AG04450 (cell line): ENCODE measurements around the gene CFAP91. TPM values are rescaled to one million over a fixed set of nuclear protein-coding genes. Genes with fewer than 3 reads are reported as not detected.

Experiments
- CTCF ChIA-PET: fragments of 300-600, 350-600 bp; formaldehyde crosslinking; extraction: SDS; loops from one replicate; lab custom pipeline; 2022; ENCODE audit warnings: antibody characterized with exemption, inconsistent platforms; lab: Charles Lee
- POLR2A ChIA-PET: fragments of 350-600 bp; formaldehyde crosslinking; extraction: SDS; loops from one replicate; lab custom pipeline; 2021; ENCODE audit warnings: antibody characterized with exemption, inconsistent platforms; lab: Yijun Ruan, JAX
- DNase-seq: peaks from one replicate; pipeline ENCODE4 v3.0.0-alpha.2; 2011; ENCODE audit warnings: low read depth, low spot score
- H3K27ac ChIP-seq: one replicate; pipeline ENCODE4 v1.5.1; 2012; ENCODE audit warnings: low read depth, low read length, control low read depth
- H3K27me3 ChIP-seq: one replicate; pipeline ENCODE4 v1.6.0; 2012; ENCODE audit warnings: low read length; ENCODE audit not compliant: control insufficient read depth, insufficient read depth
- H3K4me3 ChIP-seq: 2 replicates; pipeline ENCODE4 v1.5.1; 2011; ENCODE audit warnings: mild to moderate bottlenecking, low read depth, low read length, control low read depth
- H3K9me3 ChIP-seq: 2 replicates; pipeline ENCODE4 v1.5.1; 2012; ENCODE audit warnings: low read length; ENCODE audit not compliant: control insufficient read depth, insufficient read depth
- CTCF ChIP-seq: IDR thresholded peaks from 2 replicates; pipeline ENCODE4 v1.5.1; 2011; ENCODE audit warnings: low read depth, low read length, control low read depth, inconsistent platforms
- polyA plus RNA-seq: library from polyadenylated mRNA; depleted of rRNA; stranded (reverse); fragments of >200 nt; gene quantifications from 2 replicates; pipeline ENCODE4 v1.2.3, GENCODE V29; 2011; rRNA removed

CFAP91 gene
- polyA plus RNA-seq, 1 experiment = not detected

- ChIA-PET CTCF (no interaction called here), POLR2A (no interaction called here)
- no peak for TF ChIP-seq CTCF
- Histone ChIP-seq H3K9me3 (no peaks in the 10 kb centered on the region), H3K27ac (no peak overlapping the region), H3K4me3 (no peak overlapping the region), H3K27me3 (peaks cover 4% of the 10 kb centered on the region)
- no peak for DNase-seq
Measured at GRCh38 chr3:119747357-119747756, 44.5 kb downstream of the CFAP91 start.

GRCh38 chr3:119748991-119749390 lies 46.2 kb downstream of the CFAP91 start:
- Histone ChIP-seq H3K27me3 (peaks cover 4% of the 10 kb centered on the region), H3K4me3 (no peak overlapping the region), H3K9me3 (no peaks in the 10 kb centered on the region), H3K27ac (no peak overlapping the region)
- CTCF ChIA-PET = no interaction called here
- no peak for TF ChIP-seq CTCF
- no peak for DNase-seq
- POLR2A ChIA-PET = no interaction called here

GRCh38 chr3:119751423-119751822 lies 48.6 kb downstream of the CFAP91 start:
- Histone ChIP-seq H3K27me3 (peaks cover 2% of the 10 kb centered on the region), H3K4me3 (no peak overlapping the region), H3K9me3 (no peaks in the 10 kb centered on the region), H3K27ac (no peak overlapping the region)
- ChIA-PET CTCF (no interaction called here), POLR2A (no interaction called here)
- no peak for DNase-seq
- no peak for TF ChIP-seq CTCF

Other genes with a start within 250 kb of the CFAP91 start
- gene TMEM39A, start 239.4 kb upstream of the CFAP91 start, polyA plus RNA-seq = 34.3 TPM in 2 replicates
- gene POGLUT1, start 234.1 kb upstream of the CFAP91 start, polyA plus RNA-seq = 14.6 and 20.2 TPM in 2 replicates
- gene TIMMDC1, start 204.5 kb upstream of the CFAP91 start, polyA plus RNA-seq = 73.1 and 97.4 TPM in 2 replicates
- gene CD80, start 143.4 kb upstream of the CFAP91 start, polyA plus RNA-seq = not detected in 2 replicates
- 0.35 and 0.36 TPM in 2 replicates for gene ADPRH, start 123.5 kb upstream of the CFAP91 start, polyA plus RNA-seq
- not detected in 2 replicates for gene PLA1A, start 105.1 kb upstream of the CFAP91 start, polyA plus RNA-seq
- gene POPDC2, start 42.4 kb upstream of the CFAP91 start, polyA plus RNA-seq = 0.38 and 0.43 TPM in 2 replicates
- 19.2 and 20.0 TPM in 2 replicates for gene COX17, start 25.6 kb upstream of the CFAP91 start, polyA plus RNA-seq
- gene NR1I2, start 79.1 kb downstream of the CFAP91 start, polyA plus RNA-seq = not detected in 2 replicates